ENCODE results near the gene NXT1.

The NXT1 gene

DNA sequence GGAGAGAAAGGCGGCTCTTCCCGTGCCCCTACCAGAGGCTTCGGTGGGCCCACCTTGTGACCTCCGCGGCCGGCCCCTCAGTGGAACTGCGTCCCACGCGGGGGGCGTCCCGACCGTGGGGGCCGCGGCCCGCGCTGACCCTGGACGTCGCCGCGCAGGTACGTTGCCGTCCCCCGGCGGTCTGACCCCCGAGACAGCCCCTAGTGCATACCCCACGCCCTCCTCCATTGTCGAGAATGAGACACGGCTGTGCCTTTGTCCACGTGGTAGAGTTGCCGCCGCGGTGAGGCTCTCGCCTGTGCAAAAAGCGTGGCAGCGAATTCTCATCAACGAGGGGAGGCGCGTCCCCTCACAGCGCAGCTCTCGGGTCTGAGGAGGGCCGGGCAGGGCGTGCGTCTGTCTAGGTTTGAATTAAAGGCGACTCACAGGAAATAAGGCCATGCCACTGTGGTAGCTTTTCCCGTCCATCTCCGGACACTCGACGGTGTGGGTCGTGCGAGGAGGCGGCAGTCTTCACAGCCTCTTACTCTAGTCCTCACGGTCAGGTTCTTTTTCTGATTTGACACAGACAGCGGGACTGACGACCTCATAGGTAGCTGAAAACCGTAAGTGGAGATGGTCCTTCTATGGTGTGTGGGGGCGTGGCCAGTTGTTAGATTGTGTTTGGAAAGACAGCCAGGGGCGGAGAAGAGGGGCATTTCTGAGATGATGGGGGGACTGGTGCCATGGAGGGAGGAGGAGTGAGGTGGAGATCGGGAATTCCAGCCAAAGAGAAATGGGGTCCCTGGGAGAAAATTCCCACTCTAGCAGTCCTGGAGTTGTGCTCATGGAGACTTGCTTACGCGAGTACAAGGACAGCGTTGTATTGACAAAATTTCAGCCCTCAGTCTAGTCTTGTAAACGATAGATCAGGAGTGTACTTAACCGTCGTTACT is 580 bp downstream of the NXT1 start:
- TF ChIP-seq, protein P1, sequence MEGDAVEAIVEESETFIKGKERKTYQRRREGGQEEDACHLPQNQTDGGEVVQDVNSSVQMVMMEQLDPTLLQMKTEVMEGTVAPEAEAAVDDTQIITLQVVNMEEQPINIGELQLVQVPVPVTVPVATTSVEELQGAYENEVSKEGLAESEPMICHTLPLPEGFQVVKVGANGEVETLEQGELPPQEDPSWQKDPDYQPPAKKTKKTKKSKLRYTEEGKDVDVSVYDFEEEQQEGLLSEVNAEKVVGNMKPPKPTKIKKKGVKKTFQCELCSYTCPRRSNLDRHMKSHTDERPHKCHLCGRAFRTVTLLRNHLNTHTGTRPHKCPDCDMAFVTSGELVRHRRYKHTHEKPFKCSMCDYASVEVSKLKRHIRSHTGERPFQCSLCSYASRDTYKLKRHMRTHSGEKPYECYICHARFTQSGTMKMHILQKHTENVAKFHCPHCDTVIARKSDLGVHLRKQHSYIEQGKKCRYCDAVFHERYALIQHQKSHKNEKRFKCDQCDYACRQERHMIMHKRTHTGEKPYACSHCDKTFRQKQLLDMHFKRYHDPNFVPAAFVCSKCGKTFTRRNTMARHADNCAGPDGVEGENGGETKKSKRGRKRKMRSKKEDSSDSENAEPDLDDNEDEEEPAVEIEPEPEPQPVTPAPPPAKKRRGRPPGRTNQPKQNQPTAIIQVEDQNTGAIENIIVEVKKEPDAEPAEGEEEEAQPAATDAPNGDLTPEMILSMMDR (IDR thresholded peaks at IDR 0.05; ENCODE audit: extremely low read depth, missing control alignments): no peak
- DNase-seq (ENCODE audit: low spot score): peak; percentile 65

DNA sequence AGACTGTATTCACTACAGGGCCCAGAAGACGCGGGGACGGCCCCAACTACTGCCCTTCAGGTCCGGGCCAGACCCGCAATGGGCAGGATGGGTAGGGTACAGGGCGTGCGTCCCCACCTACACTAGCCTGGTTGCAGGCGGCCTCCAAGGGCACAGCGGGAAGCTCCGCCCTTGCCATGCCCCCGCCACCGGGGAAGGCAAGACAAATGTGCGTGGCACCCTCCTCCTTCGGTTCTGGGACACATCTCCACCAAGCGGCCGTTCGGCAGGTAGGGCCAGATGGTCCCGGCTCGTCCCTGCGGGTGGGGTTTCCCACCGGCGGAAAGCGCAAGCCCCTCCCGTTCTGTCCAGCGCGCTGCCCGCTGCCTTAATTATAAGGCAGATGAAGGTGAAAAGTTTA is 5.6 kb downstream of the NXT1 start:
- DNase-seq (ENCODE audit: low spot score): no peak
- TF ChIP-seq, protein P1 (IDR thresholded peaks at IDR 0.05; ENCODE audit: extremely low read depth, missing control alignments): no peak

DNA sequence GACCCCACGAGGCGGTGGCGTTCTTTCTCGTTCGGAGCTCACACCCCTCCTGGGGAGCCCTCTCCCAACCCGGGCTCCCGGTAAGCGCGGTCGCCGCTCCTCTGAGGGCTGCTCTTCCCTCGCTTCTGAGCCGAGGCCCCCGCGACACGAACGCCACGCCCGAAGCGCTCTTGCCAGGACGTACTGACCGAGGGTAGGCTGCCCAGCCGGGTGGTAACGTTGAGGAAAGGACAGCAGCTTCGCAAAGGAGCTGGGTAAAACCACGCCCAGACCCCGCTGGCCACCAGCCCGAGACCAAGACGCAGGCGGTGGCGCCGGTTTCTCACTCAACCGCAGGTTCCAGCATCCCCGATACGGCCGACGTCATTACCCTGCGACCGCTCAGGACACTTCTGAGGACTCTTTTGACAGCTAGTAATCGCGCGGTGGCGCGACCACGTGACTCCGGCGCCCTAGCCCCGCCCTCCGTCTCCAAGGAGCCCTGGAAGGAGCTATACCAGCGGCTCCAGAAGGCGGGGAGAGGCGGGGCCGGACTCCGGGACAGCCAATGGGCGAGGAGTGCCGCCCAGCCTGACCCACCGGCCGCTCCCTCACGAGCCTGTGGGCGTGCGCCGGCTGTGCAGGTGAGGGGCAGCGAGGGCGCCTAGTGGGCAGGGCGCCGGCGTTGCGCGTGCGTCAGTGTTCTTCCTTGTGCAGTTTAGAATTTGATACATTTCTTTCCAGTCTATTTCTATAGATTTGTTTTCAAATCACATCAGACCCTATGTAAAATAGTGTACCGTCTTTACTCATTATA is 7.4 kb downstream of the NXT1 start:
- TF ChIP-seq, protein P1 (IDR thresholded peaks at IDR 0.05; ENCODE audit: extremely low read depth, missing control alignments): no peak
- DNase-seq (ENCODE audit: low spot score): peak; percentile 94

DNA sequence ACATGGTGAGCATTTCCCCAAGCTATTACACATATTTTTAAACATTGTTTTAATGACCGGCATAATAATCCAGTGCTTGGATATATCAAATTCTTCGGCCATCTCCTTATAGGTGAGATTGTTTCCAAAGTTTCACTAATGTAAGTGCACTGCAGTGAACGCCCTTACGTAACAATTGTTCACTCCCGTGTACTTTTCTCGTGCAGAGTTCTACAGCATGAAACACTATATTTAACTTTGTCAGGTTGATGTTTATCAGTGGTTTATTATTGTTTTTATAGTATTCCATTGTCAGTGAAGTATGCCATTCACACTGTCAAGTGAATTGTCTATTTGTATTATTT is 7.9 kb downstream of the NXT1 start:
- TF ChIP-seq, protein P1 (IDR thresholded peaks at IDR 0.05; ENCODE audit: extremely low read depth, missing control alignments): no peak
- no peak for DNase-seq (ENCODE audit: low spot score)

DNA sequence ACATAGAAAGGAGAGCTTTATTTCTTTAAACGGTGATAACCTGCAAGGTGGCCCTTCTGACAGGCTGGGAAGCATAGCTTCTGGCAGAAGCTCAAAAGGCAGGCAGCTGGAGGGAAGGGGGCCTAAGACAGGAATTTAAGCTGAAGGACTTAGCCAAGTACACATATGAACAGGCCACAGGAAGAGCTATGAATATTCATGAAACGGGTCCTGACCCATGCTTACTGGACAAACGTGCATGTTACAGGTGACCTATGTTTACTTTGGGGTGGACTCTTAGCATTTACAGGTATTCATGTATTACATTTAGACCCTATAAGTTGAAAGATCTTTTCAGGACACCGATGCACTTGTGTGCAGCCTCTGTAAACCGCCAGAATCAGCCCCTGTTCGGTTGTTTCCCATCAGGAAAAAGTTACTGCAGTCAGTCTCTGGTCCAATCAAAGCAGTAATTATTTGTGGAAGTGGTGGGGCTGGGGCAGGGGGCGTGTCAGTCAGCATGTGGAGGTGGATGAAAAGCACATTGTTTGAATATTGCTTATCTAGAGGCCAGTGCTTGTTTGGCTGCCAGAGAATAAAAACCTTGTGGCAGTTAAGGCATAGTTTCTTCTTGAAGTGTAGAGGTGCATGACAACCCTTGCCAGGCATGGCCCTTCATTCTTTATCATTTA is 8.5 kb downstream of the NXT1 start:
- TF ChIP-seq, protein P1 (IDR thresholded peaks at IDR 0.05; ENCODE audit: extremely low read depth, missing control alignments): no peak
- no peak for DNase-seq (ENCODE audit: low spot score)

DNA sequence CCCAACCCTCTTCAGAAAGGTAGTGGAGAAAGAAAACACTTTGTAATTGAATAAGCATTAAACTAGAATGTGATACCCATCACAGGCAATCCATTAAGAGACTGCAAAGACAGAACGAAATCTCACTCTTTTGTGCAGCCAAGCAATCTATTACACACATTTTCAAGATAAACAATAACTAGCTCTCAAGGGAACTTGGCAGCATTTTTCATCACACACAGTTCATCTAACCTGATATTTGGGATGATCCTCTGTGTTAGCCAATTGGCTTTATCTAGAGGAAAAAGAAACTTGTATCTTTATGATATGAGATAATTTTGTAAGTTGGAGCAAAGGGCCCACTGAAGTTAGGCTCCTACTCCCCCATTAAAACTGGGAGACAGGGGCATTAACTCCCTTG is 9.9 kb downstream of the NXT1 start:
- DNase-seq (ENCODE audit: low spot score): no peak
- TF ChIP-seq, protein P1 (IDR thresholded peaks at IDR 0.05; ENCODE audit: extremely low read depth, missing control alignments): no peak

DNA sequence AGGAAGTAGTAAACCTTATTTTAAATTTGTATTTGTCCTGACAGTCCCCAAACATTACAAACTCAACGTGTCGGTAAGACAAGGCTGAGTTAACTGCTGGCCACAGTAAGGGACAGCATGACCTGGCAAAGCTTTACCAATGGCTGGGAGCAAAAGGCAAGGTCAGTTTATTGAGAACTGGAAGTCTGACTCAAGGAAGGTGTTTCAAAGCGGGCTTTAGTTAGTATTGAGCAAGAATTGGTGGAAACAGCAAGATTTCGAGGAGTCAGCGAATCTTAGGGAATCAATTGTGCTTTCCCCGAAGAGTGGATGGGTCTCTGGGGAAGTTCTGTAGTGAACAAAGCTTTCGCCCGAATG is 10.5 kb downstream of the NXT1 start:
- DNase-seq (ENCODE audit: low spot score): no peak
- TF ChIP-seq, protein P1 (IDR thresholded peaks at IDR 0.05; ENCODE audit: extremely low read depth, missing control alignments): no peak
